Suprapubic skin (tissue), 3 donors: ENCODE results near the gene TNIK.

Source experiments
- POLR2A ChIP-seq, 2 donors: fragments of 450-650 bp; IDR thresholded peaks; one replicate each; pipeline ENCODE4 v1.6.1; 2017; ENCODE audit warnings: antibody characterized with exemption in 2 of 2, mild to moderate bottlenecking in 2 of 2, moderate library complexity in 2 of 2
- TF ChIP-seq, protein P1 (sequence below), 2 donors: fragments of 200-600 bp in 1 of 2; fragments of 450-650 bp in 1 of 2; sonication (generic) in 1 of 2; IDR thresholded peaks; one replicate each; pipeline ENCODE4 v1.5.1; 2016 to 2019; ENCODE audit warnings: antibody characterized with exemption in 2 of 2, mild to moderate bottlenecking in 1 of 2, moderate library complexity in 1 of 2

- TF ChIP-seq, protein P1, sequence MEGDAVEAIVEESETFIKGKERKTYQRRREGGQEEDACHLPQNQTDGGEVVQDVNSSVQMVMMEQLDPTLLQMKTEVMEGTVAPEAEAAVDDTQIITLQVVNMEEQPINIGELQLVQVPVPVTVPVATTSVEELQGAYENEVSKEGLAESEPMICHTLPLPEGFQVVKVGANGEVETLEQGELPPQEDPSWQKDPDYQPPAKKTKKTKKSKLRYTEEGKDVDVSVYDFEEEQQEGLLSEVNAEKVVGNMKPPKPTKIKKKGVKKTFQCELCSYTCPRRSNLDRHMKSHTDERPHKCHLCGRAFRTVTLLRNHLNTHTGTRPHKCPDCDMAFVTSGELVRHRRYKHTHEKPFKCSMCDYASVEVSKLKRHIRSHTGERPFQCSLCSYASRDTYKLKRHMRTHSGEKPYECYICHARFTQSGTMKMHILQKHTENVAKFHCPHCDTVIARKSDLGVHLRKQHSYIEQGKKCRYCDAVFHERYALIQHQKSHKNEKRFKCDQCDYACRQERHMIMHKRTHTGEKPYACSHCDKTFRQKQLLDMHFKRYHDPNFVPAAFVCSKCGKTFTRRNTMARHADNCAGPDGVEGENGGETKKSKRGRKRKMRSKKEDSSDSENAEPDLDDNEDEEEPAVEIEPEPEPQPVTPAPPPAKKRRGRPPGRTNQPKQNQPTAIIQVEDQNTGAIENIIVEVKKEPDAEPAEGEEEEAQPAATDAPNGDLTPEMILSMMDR (IDR thresholded peaks at IDR 0.05), result no peak
- no peak for TF ChIP-seq POLR2A (IDR thresholded peaks at IDR 0.05)
These were observed 231.0 kb downstream of the TNIK start for GRCh38 chr3:171229173-171229572.
